ENCODE results near the gene TMEM91. TPM values are rescaled to one million over a fixed set of nuclear protein-coding genes. Genes with fewer than 3 reads are reported as not detected.
A peak's percentile ranks its signal among the peaks of the same experiment; 100 is the strongest.

TMEM91 gene
- total RNA-seq, 1 experiment from 2014 or later = 5.3 TPM

DNA sequence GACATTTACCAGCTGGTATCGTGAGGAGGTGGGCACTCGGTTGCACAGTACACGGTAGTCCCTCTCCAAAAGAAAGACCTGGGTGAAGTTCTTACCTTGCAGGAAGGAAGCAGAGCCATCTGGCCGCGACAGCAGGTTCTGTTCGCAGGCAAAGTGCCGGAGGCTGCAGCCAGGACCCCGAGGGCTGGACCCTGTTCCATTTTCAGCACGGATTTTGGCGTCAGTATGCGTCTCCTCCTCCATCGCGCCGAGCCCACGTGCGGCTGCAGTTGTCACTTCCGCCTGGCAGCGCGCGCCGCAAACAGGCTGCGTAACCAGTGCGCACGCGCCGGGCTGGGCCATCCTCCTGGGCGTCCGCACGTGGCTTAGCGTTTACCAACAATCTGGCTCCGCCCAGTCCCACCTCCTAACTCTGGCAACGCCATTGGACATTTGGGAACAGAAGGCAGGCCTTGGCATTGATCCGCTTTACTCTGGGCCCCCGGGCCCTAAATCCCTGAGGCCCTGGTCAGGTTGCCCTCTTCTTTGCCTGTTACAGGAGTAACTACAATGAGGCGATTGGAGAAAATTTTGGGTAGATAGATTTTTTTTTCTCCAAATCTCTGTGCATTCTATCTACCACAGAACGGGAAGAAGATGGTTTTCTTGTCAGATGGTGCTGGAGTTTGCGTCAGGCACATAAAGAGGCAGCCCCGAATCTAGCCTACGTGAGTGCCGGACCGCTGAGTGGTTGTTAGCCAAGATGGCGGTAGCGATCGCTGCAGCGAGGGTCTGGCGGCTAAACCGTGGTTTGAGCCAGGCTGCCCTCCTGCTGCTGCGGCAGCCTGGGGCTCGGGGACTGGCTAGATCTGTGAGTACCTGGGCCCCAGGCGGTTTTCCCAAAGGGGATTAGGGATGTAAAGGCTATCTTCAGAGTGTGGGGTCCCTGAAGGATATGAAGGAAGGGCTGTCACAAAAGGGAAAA, 21.0 kb downstream of the TMEM91 start, which contains the start of the genes BCKDHA and EXOSC5 (continued):
- TF ChIP-seq CDX4 (CRISPR knock-in tag; IDR thresholded peaks at IDR 0.05; ENCODE audit: borderline replicate concordance) (no peak), ATF1 (CRISPR knock-in tag; IDR thresholded peaks at IDR 0.05) (no peak), NFE2L1 (CRISPR knock-in tag; IDR thresholded peaks at IDR 0.05) (no peak; the same call in 1 of the 2 replicates), TCF7 (CRISPR knock-in tag; IDR thresholded peaks at IDR 0.05; ENCODE audit: low read depth) (no peak), USF1 (CRISPR knock-in tag; IDR thresholded peaks at IDR 0.05) (peak; percentile 89), NFYB (CRISPR knock-in tag; conservative IDR thresholded peaks at IDR 0.05; ENCODE audit: low read depth) (no peak), ARID4B (CRISPR knock-in tag; IDR thresholded peaks at IDR 0.05; ENCODE audit: borderline replicate concordance) (peak; percentile 90; the same call in 1 of the 2 replicates), GRHL2 (CRISPR knock-in tag; IDR thresholded peaks at IDR 0.05; ENCODE audit: insufficient replicate concordance, severe bottlenecking) (no peak), PREB (CRISPR knock-in tag; IDR thresholded peaks at IDR 0.05; ENCODE audit: borderline replicate concordance) (no peak), SMAD3 (CRISPR knock-in tag; IDR thresholded peaks at IDR 0.05; ENCODE audit: borderline replicate concordance) (no peak), ATF3 (CRISPR knock-in tag; conservative IDR thresholded peaks at IDR 0.05) (no peak), HMGA2 (CRISPR knock-in tag; IDR thresholded peaks at IDR 0.05) (no peak), ZNF317 (CRISPR knock-in tag; IDR thresholded peaks at IDR 0.05; ENCODE audit: borderline replicate concordance, low read depth) (no peak), SOX15 (CRISPR knock-in tag; IDR thresholded peaks at IDR 0.05) (no peak), ZSCAN18 (CRISPR knock-in tag; IDR thresholded peaks at IDR 0.05) (no peak), STAT6 (CRISPR knock-in tag; conservative IDR thresholded peaks at IDR 0.05; ENCODE audit: low read depth) (no peak), SMAD4 (CRISPR knock-in tag; IDR thresholded peaks at IDR 0.05) (no peak), JUN (CRISPR knock-in tag; IDR thresholded peaks at IDR 0.05) (no peak)
- TF ChIP-seq, protein P1, sequence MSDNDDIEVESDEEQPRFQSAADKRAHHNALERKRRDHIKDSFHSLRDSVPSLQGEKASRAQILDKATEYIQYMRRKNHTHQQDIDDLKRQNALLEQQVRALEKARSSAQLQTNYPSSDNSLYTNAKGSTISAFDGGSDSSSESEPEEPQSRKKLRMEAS (CRISPR knock-in tag; IDR thresholded peaks at IDR 0.05) = peak; percentile 100
- TF ChIP-seq, protein P2, sequence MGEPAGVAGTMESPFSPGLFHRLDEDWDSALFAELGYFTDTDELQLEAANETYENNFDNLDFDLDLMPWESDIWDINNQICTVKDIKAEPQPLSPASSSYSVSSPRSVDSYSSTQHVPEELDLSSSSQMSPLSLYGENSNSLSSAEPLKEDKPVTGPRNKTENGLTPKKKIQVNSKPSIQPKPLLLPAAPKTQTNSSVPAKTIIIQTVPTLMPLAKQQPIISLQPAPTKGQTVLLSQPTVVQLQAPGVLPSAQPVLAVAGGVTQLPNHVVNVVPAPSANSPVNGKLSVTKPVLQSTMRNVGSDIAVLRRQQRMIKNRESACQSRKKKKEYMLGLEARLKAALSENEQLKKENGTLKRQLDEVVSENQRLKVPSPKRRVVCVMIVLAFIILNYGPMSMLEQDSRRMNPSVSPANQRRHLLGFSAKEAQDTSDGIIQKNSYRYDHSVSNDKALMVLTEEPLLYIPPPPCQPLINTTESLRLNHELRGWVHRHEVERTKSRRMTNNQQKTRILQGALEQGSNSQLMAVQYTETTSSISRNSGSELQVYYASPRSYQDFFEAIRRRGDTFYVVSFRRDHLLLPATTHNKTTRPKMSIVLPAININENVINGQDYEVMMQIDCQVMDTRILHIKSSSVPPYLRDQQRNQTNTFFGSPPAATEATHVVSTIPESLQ (CRISPR knock-in tag; IDR thresholded peaks at IDR 0.05) = no peak
- TF ChIP-seq, protein P3, sequence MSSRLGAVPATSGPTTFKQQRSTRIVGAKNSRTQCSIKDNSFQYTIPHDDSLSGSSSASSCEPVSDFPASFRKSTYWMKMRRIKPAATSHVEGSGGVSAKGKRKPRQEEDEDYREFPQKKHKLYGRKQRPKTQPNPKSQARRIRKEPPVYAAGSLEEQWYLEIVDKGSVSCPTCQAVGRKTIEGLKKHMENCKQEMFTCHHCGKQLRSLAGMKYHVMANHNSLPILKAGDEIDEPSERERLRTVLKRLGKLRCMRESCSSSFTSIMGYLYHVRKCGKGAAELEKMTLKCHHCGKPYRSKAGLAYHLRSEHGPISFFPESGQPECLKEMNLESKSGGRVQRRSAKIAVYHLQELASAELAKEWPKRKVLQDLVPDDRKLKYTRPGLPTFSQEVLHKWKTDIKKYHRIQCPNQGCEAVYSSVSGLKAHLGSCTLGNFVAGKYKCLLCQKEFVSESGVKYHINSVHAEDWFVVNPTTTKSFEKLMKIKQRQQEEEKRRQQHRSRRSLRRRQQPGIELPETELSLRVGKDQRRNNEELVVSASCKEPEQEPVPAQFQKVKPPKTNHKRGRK (CRISPR knock-in tag; IDR thresholded peaks at IDR 0.05; ENCODE audit: borderline replicate concordance) = no peak

All from WTC11 (cell line).